Rectal smooth muscle tissue (tissue), 1 donor: Measurements from ENCODE around the gene NPAS3.

Experiments
- H3K27ac ChIP-seq: one replicate; pipeline ENCODE4 v1.7.0; 2013; ENCODE audit warnings: low read depth, low read length, inconsistent platforms
- H3K27me3 ChIP-seq: one replicate; pipeline ENCODE4 v1.7.0; 2013; ENCODE audit warnings: low read length; ENCODE audit not compliant: control insufficient read depth, insufficient read depth
- H3K36me3 ChIP-seq: one replicate; pipeline ENCODE4 v1.7.0; 2013; ENCODE audit warnings: low read length; ENCODE audit not compliant: control insufficient read depth, insufficient read depth
- H3K4me1 ChIP-seq: one replicate; pipeline ENCODE4 v1.7.0; 2013; ENCODE audit warnings: low read length; ENCODE audit not compliant: control insufficient read depth, insufficient read depth
- H3K4me3 ChIP-seq: one replicate; pipeline ENCODE4 v1.7.0; 2013; ENCODE audit warnings: low read length
- H3K9ac ChIP-seq: one replicate; pipeline ENCODE4 v1.7.0; 2013; ENCODE audit warnings: low read length

The NPAS3 gene

DNA sequence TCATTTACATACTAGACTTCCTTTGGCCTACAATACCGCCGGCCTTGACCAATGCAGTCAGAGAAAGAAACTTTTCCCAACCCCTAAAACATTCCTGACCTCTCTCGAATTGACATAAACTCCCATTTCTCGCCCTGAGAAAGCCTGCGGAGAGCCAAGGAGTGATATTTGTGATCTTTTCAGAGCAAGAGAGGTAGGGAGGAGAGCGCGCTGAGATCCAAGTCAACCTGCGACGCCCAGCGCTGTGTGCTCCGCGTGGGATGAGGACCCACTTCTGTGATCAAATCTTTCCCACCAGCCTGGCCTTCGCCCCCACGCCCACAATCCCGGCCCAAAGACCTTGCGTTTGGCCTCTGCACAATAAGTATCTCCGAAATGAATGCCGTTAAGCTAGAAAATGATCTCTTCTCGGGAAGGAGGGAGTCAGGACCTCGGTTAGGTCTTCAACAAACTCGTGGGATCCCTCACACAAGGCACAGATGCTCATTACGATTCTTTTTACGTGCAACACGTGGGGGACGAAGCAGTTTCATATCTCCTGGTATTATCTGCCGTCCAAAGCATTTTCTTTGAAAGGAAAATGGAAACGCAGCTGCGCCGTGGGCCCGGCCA, 6.3 kb upstream of the NPAS3 start:
- no peaks in the 10 kb centered on the region for H3K36me3 ChIP-seq
- H3K4me1 ChIP-seq, result peaks cover 2% of the 10 kb centered on the region
- H3K9ac ChIP-seq, result no peak overlapping the region
- peak overlapping the region; percentile 74 for H3K4me3 ChIP-seq
- no peak overlapping the region for H3K27ac ChIP-seq
- H3K27me3 ChIP-seq, result peaks cover 3% of the 10 kb centered on the region

DNA sequence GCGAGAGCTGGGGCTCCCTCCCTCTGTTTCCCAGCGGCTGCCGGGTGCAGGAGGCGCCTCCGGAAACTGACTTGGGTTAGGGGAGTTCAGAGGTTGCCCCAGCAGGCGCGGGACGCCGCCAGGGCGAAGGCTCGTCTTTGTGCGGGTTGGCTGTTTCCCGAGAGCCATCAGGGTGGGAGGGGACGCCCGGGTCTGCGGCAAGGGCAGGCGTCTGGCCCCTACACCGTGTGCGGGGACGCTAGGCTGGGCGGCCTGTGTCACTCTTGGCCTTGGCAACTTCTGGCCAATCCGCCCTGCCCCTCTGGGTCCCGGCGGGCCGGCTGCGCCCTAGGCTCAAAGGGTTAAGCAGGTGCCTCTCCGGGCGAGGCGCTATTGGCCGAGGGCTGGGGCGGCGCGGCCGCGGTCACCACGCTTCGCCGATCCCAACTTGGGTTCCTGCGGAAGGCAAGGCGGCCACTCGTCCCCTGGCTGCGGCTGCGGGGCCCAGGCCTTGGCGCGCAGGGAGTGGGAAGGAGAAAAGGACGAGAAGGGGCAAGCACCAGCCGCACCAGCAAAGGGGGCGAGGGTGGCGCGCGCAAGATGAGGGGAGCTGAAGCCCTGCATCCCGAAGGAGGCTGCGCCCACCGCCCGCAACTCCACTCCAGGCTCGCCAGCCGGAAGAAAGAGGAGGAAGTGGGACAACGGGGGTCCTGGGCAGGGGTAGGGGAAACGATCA, 5.6 kb upstream of the NPAS3 start:
- Histone ChIP-seq H3K36me3 (no peaks in the 10 kb centered on the region), H3K4me1 (peaks cover 2% of the 10 kb centered on the region), H3K4me3 (peak overlapping the region; percentile 74), H3K27ac (no peak overlapping the region), H3K9ac (no peak overlapping the region), H3K27me3 (peaks cover 3% of the 10 kb centered on the region)

DNA sequence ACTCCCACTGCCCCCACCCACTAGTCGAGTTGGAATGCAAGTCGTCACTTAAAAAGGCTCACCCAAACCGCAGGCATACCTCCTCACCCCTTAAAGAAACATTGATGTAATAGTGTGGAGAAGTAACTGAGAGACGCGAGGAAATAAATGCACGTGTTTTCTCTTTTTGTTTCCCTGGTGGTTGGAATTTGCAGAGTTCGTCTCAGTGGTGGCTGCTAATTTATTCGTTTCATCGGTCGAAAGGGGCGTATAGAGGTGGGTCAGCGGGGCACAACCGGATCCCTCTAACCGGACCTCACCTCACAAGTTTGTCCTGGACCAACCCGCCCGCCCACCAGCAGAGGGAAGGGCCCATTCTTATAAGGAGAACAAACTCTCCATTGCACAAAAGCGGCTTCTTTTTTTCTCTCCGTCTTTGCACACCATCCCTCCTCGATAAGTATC, 5.0 kb upstream of the NPAS3 start:
- Histone ChIP-seq H3K9ac (no peak overlapping the region), H3K27me3 (peaks cover 3% of the 10 kb centered on the region), H3K4me3 (peak overlapping the region; percentile 74), H3K27ac (no peak overlapping the region), H3K36me3 (no peaks in the 10 kb centered on the region), H3K4me1 (peaks cover 2% of the 10 kb centered on the region)

DNA sequence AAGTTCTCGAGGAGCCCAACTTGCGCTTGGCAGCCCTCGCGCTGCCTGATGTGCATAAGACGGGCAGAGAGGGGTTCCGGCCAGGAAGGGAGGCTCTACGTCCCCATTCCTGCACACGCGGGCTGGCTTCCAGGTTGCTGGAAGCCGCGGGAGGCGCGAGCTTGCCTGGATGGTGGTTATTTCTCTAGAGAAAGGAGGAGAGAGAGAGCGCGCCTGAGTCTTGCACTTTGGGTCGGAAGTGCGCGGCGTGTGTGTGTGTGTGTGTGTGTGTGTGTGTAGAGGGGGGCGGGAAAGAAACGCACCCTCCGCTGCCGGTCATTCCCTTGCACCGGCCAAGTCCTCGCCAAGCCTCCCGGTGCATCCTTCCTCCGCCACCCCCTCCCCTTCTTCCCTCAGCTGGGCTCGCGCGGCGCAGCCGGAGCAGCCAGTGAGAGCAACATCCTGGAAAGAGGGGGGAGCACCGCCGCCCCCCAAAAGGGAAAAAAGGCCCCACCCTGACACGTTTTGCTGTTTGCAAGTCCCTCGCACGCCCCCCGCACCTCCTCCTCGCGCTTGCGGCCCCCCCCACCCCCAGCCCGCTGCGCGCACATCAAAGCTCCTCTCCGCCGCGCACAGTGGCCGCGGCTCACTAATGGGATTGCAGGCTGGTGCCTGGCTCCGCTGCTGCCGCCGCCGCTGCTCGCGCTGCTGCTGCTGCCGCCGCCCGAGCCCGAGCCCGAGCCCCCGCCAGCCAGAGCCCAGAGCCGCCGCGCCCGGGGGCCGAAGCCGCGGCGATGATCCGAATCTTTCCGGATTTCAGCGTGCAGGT, 4.4 kb upstream of the NPAS3 start:
- Histone ChIP-seq H3K4me1 (peaks cover 2% of the 10 kb centered on the region), H3K27ac (no peak overlapping the region), H3K9ac (no peak overlapping the region), H3K36me3 (no peaks in the 10 kb centered on the region), H3K27me3 (peaks cover 3% of the 10 kb centered on the region), H3K4me3 (peak overlapping the region; percentile 74)

DNA sequence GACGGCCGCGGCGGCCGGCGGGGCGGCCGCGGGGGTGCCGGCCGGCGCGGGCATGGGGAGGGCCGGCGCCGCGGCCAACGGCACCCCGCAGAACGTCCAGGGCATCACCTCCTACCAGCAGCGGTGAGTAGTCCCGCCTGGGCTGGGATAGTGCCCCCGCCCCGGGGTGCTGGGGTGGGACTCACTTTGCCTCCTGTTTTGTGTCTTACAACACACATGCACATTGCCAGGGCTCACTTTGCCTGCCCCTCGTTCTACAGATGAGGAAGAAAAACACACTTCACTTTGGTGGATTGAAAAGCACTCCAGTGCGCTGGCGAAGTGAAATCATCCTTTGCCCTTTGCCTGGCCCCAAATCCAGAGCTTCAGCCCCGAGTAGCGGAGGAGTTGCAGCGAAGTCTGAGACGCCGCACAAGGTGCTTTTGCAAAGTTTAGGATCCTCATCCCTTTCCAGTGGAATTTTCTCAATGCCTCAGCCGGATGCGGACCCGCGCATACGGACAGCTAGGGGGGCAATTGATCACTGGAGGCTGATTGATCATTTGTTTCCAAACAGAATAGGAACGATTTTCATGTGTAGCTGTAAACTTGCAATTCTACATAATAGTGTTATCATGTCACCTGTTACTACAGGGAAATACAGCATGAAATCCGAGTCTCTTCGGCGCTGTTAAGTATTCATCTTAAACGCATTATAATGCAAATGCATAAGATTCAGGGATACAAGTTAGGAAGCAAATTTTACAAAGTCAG, 3.6 kb upstream of the NPAS3 start:
- Histone ChIP-seq H3K9ac (no peak overlapping the region), H3K27ac (no peak overlapping the region), H3K4me3 (peak overlapping the region; percentile 74), H3K27me3 (peaks cover 3% of the 10 kb centered on the region), H3K36me3 (no peaks in the 10 kb centered on the region), H3K4me1 (peaks cover 3% of the 10 kb centered on the region)

DNA sequence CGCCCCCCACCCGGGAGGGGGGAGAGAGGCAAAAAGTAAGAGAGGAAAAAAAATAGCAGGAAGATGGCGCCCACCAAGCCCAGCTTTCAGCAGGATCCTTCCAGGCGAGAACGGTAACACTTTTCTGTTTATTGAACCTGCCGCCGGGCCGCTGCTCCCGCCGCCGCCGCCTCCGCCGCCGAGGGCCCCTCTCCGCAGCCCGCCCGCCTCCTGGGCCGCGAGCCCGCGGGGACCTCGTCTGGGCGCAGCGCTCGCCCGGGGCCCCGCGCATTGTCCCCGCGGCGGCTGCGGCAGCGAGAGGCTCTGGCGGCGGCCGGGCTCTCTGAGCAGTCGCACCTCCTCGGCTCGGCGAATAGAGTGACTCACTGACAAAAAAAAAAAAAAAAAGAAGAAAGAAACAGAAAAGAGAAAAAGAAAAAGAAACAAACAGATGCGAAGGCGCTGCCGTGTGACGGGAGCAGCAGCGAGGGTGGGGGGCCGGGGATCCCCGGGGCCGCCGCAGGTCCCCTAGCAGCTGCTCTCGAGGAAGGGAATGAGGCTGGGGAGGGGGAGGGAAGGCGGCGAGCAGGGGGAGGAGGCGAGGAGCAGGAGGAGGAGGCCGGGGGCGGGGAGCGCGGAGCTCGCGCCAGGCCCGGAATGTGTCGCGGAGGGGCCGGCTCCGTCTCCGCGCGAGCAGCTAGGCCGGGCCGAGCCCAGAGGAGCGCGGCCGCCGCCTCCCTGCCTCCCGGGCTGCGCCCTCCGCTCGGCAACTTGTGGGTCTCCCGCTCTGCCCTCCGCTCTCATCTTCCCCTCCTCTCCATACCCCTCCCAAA, 781 bp downstream of the NPAS3 start:
- H3K27me3 ChIP-seq, result no peaks in the 10 kb centered on the region
- peak overlapping the region; percentile 40 for H3K9ac ChIP-seq

DNA sequence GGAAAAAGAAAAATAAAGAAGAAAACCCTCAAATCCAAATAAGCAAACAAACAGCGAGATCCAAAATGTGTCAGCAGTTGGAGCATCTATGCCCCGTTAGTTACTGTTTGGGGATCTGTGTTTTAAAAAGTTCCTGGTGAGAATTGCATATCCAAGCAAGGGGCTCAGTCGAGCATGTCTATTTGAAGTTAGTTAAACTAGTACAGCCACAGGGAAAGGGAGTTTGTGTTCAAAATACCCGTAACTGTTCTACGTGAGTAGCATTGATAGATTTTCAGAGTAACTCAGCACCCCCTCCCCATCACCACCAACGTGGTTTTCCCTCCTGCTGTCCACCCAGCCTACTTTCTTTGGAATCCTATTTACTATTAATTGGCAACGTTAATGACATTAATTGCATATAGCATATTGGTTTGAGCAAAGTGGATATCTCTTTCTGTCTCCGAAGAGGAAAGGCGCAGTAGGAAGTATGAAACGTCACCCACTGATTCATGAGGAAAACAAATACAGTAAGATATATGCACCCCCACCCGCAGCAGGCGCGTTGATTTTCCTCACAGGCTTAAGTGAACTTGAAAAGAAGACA, 1.5 kb downstream of the NPAS3 start:
- Histone ChIP-seq H3K27me3 (no peaks in the 10 kb centered on the region), H3K4me3 (peak overlapping the region; percentile 59), H3K27ac (peak overlapping the region; percentile 90), H3K4me1 (peaks cover 8% of the 10 kb centered on the region), H3K9ac (peak overlapping the region; percentile 40), H3K36me3 (no peaks in the 10 kb centered on the region)

More for the DNA sequence above, 781 bp downstream of the NPAS3 start:
- Histone ChIP-seq H3K4me3 (peak overlapping the region; percentile 59), H3K27ac (peak overlapping the region; percentile 90), H3K36me3 (no peaks in the 10 kb centered on the region), H3K4me1 (peaks cover 10% of the 10 kb centered on the region)

DNA sequence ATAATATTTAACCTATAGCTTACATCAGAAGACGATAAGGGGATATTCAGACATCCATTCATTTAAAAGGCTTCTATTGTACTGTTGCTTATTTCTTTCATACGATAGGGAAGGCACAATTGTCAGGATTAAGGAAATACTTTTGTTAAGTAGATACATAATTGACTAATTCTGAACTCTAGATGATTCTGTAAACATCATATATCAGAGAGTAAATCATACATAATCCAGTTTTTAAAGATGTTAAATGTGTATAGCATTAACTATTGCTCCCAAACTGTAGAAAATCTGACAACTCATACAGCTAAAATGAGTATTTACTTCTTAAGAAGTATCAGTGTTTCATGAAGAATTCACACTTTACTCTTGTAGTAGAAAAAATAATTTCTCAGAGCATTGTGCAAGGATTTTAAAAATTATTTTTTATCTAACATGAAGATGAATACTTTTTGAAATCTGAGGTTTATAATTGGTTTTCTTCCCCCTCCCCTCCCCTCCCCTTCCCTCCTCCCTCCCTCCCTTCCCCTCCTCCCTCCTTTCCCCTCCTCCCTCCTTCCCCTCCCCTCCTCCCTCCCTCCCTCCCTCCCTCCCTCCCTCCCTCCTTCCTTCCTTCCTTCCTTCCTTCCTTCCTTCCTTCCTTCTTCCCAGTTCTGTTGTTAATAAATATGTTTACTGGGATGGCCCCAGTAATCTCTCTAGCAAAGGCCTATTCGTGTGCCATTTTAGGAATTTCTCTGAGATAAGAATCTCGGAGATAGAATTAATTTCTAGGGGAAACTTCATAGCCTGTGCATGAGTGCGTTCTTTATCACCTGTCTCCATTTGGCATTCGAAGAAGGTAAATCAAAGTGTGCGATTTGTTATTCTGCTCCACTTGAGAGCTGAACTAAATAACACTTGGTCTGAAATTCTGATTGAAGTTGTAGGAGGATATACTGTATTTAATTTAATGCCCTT, 2.3 kb downstream of the NPAS3 start:
- no peaks in the 10 kb centered on the region for H3K36me3 ChIP-seq
- H3K27me3 ChIP-seq, result no peaks in the 10 kb centered on the region
- H3K4me1 ChIP-seq, result peaks cover 7% of the 10 kb centered on the region
- H3K9ac ChIP-seq, result no peak overlapping the region
- no peak overlapping the region for H3K4me3 ChIP-seq
- peak overlapping the region; percentile 90 for H3K27ac ChIP-seq

DNA sequence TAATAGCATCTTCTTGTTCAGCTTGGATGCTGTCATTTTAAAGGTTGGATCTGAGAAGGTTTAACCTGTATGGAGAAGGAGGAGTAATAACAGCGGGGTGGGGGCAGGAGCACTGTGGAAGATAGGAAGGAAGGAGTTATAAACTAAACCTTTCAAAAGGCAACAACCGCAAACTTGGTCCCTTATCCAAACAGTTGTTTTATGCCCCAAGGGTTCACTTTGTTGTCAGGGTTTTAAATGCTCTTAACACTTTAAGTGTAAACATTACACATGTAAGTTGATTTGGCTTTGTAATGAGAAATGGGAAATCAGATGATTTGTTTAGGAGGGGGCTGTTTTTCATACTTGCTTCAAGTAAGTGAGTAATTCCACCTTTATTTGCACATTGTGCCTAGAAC, 3.0 kb downstream of the NPAS3 start:
- Histone ChIP-seq H3K36me3 (no peaks in the 10 kb centered on the region), H3K27ac (no peak overlapping the region), H3K4me1 (peaks cover 7% of the 10 kb centered on the region), H3K4me3 (no peak overlapping the region), H3K9ac (no peak overlapping the region), H3K27me3 (no peaks in the 10 kb centered on the region)

DNA sequence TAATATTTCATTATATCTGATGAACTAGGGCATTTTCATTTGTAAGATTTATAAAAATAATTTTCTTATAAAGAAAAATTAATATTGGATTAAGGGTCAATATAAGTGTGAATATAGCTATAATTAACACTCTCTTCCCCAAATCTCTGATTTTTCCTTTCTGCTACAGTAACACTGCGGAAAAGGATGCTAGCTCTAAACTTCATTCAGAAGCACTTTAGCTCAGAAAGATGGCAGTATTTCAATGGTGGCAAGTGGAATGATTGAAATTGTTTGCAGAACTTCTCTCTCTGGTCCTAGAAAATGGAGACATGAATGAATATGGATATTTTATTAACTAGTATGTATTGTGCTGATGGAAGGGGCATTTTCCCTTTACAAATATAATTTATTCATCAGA, 8.4 kb downstream of the NPAS3 start:
- no peaks in the 10 kb centered on the region for H3K36me3 ChIP-seq
- no peak overlapping the region for H3K9ac ChIP-seq
- H3K4me3 ChIP-seq, result no peak overlapping the region
- H3K27me3 ChIP-seq, result no peaks in the 10 kb centered on the region
- H3K4me1 ChIP-seq, result no peaks in the 10 kb centered on the region
- H3K27ac ChIP-seq, result no peak overlapping the region
